Hippocampal formation (tissue), 2 donors: ENCODE data around the gene MVP.

Source experiments
- DNase-seq, 2 donors: peaks; one replicate each; lab custom pipeline; 2025; lab: John Stamatoyannopoulos, UW

MVP gene

GRCh38 chr16:29804455-29805231 is 15.6 kb upstream of the MVP start:
- peak in 1 of 2 donors; percentile 44 for DNase-seq

- DNase-seq, result peak; percentile 94 to 95
Observed at GRCh38 chr16:29805232-29806098, 14.8 kb upstream of the MVP start.

- no peak for DNase-seq
Observed at GRCh38 chr16:29806099-29806579, 14.1 kb upstream of the MVP start, which contains the start of gene MAZ. Gene MAZ (plus strand): TSS chr16:29806529. CDS start chr16:29806702, 173 bp downstream.

GRCh38 chr16:29806641-29807425 is 13.4 kb upstream of the MVP start:
- peak in 1 of 2 donors; percentile 25 for DNase-seq

- peak; percentile 76 to 87 for DNase-seq
Observed at GRCh38 chr16:29807426-29808218, 12.6 kb upstream of the MVP start.

GRCh38 chr16:29808219-29808900 is 11.9 kb upstream of the MVP start:
- DNase-seq, result no peak

- DNase-seq, result no peak
Observed at GRCh38 chr16:29809031-29809747, 11.1 kb upstream of the MVP start.

GRCh38 chr16:29809850-29810698 is 10.2 kb upstream of the MVP start:
- no peak for DNase-seq

GRCh38 chr16:29810699-29811169 is 9.5 kb upstream of the MVP start:
- no peak for DNase-seq

GRCh38 chr16:29811170-29811895 is 8.9 kb upstream of the MVP start:
- peak; percentile 91 to 93 for DNase-seq

GRCh38 chr16:29811896-29812665 is 8.2 kb upstream of the MVP start, which contains the start of gene PRRT2:
Gene PRRT2 (plus strand): TSS chr16:29812193. CDS start chr16:29813055, 862 bp downstream.
- peak; percentile 57 to 60 for DNase-seq

GRCh38 chr16:29812754-29813643 is 7.3 kb upstream of the MVP start:
- no peak for DNase-seq

GRCh38 chr16:29813644-29814562 is 6.4 kb upstream of the MVP start:
- no peak for DNase-seq

- no peak for DNase-seq
Observed at GRCh38 chr16:29814592-29814991, 5.7 kb upstream of the MVP start.
